Measurements from ENCODE around the gene SLC9A4. TPM values are rescaled to one million over a fixed set of nuclear protein-coding genes. Genes with fewer than 3 reads are reported as not detected.

Gene SLC9A4
- total RNA-seq, 2 donors from 2014 or later: 0.78 TPM; not detected in 1

DNA sequence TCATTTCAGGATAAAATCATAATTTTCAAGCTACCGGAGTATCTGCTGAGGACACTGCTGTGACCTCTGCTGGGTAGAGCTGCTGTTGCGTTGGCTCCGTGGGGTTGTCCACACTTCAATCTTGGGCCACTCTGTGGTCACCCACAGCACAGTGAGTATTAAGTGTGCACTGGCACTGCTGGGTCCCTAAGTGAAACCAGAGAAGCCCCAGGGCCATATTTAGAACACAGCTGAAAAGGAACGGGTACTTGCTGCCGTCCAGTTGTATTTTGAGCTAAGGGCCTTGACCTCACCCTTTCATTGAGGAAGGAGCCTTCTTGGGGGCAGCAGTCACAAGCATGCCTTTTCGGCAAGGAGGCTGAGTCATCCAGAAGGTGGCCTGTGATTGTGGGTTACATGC lies 10.1 kb downstream of the SLC9A4 start:
- H3K9me3 ChIP-seq: no peaks in the 10 kb centered on the region
- intact Hi-C loops (cut with DNase I): no loop called here
- H3K4me1 ChIP-seq: no peaks in the 10 kb centered on the region
- no peak for TF ChIP-seq POLR2A (IDR thresholded peaks at IDR 0.05)
- TF ChIP-seq, protein P1, sequence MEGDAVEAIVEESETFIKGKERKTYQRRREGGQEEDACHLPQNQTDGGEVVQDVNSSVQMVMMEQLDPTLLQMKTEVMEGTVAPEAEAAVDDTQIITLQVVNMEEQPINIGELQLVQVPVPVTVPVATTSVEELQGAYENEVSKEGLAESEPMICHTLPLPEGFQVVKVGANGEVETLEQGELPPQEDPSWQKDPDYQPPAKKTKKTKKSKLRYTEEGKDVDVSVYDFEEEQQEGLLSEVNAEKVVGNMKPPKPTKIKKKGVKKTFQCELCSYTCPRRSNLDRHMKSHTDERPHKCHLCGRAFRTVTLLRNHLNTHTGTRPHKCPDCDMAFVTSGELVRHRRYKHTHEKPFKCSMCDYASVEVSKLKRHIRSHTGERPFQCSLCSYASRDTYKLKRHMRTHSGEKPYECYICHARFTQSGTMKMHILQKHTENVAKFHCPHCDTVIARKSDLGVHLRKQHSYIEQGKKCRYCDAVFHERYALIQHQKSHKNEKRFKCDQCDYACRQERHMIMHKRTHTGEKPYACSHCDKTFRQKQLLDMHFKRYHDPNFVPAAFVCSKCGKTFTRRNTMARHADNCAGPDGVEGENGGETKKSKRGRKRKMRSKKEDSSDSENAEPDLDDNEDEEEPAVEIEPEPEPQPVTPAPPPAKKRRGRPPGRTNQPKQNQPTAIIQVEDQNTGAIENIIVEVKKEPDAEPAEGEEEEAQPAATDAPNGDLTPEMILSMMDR (IDR thresholded peaks at IDR 0.05): no peak
- WGBS, 2 donors: 82 to 94% methylated on average over 5 to 6 of the region's 6 CpGs
- no peaks in the 10 kb centered on the region for H3K27me3 ChIP-seq
- no peak for ATAC-seq
- H3K27ac ChIP-seq: no peak overlapping the region
- no peak overlapping the region for H3K4me3 ChIP-seq
- no peaks in the 10 kb centered on the region for H3K36me3 ChIP-seq (replicated peaks in 1 of 2; ENCODE audit: insufficient read depth in 1 of 2, low read depth in 2 of 2)
- no peak for DNase-seq

- WGBS, 2 donors: 76 to 81% methylated on average over 6 of the region's 6 CpGs
- no peaks in the 10 kb centered on the region for H3K9me3 ChIP-seq
- no peak for DNase-seq
- no peaks in the 10 kb centered on the region for H3K4me1 ChIP-seq
- no peak for ATAC-seq
- H3K36me3 ChIP-seq (replicated peaks in 1 of 2; ENCODE audit: insufficient read depth in 1 of 2, low read depth in 2 of 2): no peaks in the 10 kb centered on the region
- no peaks in the 10 kb centered on the region for H3K27me3 ChIP-seq
- intact Hi-C loops (cut with DNase I): no loop called here
- no peak overlapping the region for H3K4me3 ChIP-seq
- no peak overlapping the region for H3K27ac ChIP-seq
- no peak for TF ChIP-seq POLR2A (IDR thresholded peaks at IDR 0.05)
- TF ChIP-seq, protein P1 (IDR thresholded peaks at IDR 0.05): no peak
These were observed 11.5 kb downstream of the SLC9A4 start for GRCh38 chr2:102484310-102485061.

DNA sequence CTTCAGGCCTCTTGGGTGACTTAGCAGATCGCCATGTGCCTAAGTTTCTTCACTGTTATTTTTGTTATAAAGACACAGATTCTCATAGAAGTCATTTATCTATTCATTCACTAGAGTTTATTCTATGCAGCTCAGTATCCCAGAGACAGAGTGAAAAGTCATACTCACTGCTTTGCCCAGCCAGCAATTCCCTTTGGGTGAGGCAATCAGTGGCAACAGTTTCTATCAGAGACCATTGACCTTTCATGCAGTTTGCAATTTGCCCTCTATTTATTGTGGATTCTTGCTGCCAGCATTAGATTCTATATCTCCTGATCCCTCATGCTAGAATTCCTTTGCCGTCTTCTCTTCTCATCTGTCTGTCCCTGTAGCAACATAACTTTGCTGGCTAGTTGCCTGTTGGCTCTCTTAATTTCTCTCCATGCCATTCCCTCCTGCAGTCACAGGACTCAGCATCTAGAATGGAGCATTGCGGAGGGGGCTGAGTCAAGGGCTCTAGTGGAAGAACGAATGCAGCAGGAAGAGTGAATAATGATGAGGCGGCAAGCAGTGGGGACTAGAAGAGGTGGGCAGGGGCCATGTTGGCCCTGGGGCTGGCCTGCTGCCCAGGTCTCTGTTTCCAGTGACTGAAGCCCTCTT lies 12.2 kb downstream of the SLC9A4 start:
- Histone ChIP-seq H3K36me3 (replicated peaks in 1 of 2; ENCODE audit: insufficient read depth in 1 of 2, low read depth in 2 of 2) (no peaks in the 10 kb centered on the region), H3K27me3 (no peaks in the 10 kb centered on the region), H3K9me3 (no peaks in the 10 kb centered on the region), H3K4me1 (no peaks in the 10 kb centered on the region), H3K27ac (no peak overlapping the region), H3K4me3 (no peak overlapping the region)
- WGBS, 2 donors: 74 to 81% methylated on average over 5 of the region's 5 CpGs
- TF ChIP-seq, protein P1 (IDR thresholded peaks at IDR 0.05): no peak
- no peak for TF ChIP-seq POLR2A (IDR thresholded peaks at IDR 0.05)
- intact Hi-C loops (cut with DNase I): no loop called here
- no peak for ATAC-seq
- no peak for DNase-seq

DNA sequence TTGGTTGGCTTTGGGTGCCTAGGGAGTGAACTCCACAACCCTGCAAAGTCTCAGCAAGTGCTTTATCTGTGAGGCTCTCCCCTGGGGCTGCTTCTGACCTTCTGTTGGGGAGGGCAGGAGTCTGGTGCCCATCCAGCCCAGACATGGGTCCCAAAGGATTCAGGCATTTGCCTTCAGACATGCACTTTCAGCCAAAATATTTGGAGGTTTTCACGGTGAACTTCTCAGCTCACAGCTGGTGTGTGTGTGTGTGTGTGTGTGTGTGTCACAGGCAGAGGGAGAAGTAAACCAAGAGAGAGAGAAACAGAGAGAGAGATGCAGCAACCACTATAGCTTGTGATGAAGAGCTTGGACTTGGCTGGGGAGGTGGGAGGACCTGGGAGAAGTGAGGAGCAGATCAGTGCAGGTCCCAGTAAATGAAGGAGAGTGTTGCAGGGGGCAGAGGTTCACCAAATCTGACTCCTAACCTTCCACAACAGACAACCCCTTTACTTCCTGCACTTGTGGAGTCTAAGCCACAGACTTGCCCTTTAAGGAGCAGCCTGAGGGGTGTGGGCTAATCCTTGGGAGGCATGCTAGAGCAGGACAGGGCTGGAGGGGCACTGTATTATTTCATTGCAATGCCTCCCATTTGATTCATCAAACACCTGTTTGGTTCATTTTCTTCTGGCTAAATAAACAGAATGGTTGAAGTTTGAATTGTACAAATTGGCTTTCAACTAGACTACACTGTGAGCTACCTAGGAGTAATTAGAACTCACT lies 14.1 kb downstream of the SLC9A4 start:
- Histone ChIP-seq H3K4me3 (no peak overlapping the region), H3K27me3 (no peaks in the 10 kb centered on the region), H3K4me1 (no peaks in the 10 kb centered on the region), H3K9me3 (no peaks in the 10 kb centered on the region), H3K27ac (no peak overlapping the region), H3K36me3 (replicated peaks in 1 of 2; ENCODE audit: insufficient read depth in 1 of 2, low read depth in 2 of 2) (no peaks in the 10 kb centered on the region)
- 67 to 75% methylated on average over 1 of the region's 1 CpG for WGBS, 2 donors
- ATAC-seq (no peak), DNase-seq (no peak)
- TF ChIP-seq, protein P1 (IDR thresholded peaks at IDR 0.05): no peak
- no peak for TF ChIP-seq POLR2A (IDR thresholded peaks at IDR 0.05)
- intact Hi-C loops (cut with DNase I): no loop called here
